ENCODE measurements around the gene CRKL.
A peak's percentile ranks its signal among the peaks of the same experiment; 100 is the strongest.

CRKL gene

DNA sequence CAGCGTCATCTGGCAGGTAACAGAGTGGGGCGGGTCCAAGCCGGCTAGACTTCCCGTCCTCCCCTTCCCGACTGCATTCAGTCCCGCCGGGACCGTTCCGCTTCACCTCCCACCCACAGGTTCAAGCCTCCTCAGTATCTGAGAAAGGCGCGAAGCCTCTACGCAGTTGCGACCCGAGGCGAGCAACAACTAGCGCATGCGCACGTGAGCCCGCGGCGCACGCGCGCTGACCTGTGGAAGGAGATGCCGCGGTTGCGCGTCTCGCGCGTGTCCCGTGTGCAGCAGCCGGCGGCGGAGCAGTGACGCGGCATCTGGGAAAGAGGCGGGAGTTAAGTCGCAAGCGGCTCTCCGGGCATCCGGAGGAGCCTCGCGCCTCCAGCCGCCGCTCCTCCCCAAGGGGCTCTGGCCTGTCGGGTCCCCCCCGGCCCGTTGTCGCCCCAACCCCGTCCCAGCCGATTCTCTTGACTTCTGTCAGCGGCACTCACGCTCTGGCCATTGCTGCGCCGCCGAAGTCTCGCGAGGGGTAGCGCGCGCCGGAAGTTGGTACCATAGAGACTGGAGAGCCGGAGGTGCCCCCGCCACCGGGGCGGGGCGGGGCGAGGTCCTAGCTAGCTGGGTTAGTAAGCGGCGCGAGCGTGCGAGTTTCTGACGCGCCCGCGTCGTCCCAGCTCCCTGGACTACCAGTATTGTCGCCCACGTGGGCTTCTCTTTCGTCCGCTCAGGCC is 84.6 kb downstream of the CRKL start, which contains the start of gene THAP7:
THAP7 (minus strand) TSS at position 518 of the 725 bp plus-strand sequence; CDS start at position 311, 207 bp downstream.
- peak within 1 kb of the TSS; percentile 73 to 92 (median 91) for H3K9ac ChIP-seq (ENCODE audit: low read length in 5 of 5)
- peaks cover 0 to 34% (median 29%) of the 10 kb centered on the region in 5 donors for H3K36me3 ChIP-seq (ENCODE audit: control insufficient read depth in 5 of 5, insufficient read depth in 5 of 5, low read length in 5 of 5)
- no peaks in the 10 kb centered on the region for H3K9me3 ChIP-seq (ENCODE audit: control insufficient read depth in 5 of 5, low read length in 5 of 5)
- peak within 1 kb of the TSS; percentile 64 to 88 (median 86) for H3K4me3 ChIP-seq (ENCODE audit: low read depth in 1 of 5, low read length in 5 of 5)
- H3K27me3 ChIP-seq (ENCODE audit: control insufficient read depth in 5 of 5, insufficient read depth in 4 of 5, low read length in 5 of 5): no peaks in the 10 kb centered on the region
- H3K27ac ChIP-seq (ENCODE audit: low read depth, low read length): peak within 1 kb of the TSS; percentile 95
- peaks cover 10 to 39% (median 35%) of the 10 kb centered on the region in 5 donors for H3K4me1 ChIP-seq (ENCODE audit: control insufficient read depth in 5 of 5, insufficient read depth in 5 of 5, low read length in 5 of 5)

All from subcutaneous abdominal adipose tissue (tissue), 5 donors.